GM18858 (cell line): ENCODE data around the gene DOK4.

Source experiments
- ATAC-seq: cut with Tn5 transposase; IDR thresholded peaks from one replicate; pipeline ENCODE4 v1.9.1; 2021; ENCODE audit not compliant: unreplicated experiment

DOK4 gene

GRCh38 chr16:57478396-57479204 is 7.7 kb downstream of the DOK4 start:
- ATAC-seq: no peak

- ATAC-seq: no peak
Measured at GRCh38 chr16:57477531-57478202, 8.6 kb downstream of the DOK4 start.

GRCh38 chr16:57476546-57477410 is 9.5 kb downstream of the DOK4 start:
- ATAC-seq: no peak

GRCh38 chr16:57475711-57476339 is 10.5 kb downstream of the DOK4 start:
- ATAC-seq: peak; percentile 82

- ATAC-seq: no peak
Measured at GRCh38 chr16:57474671-57475661, 11.3 kb downstream of the DOK4 start.

- no peak for ATAC-seq
Measured at GRCh38 chr16:57473906-57474305, 12.4 kb downstream of the DOK4 start.

- no peak for ATAC-seq
Measured at GRCh38 chr16:57473176-57473840, 13.0 kb downstream of the DOK4 start.

- no peak for ATAC-seq
Measured at GRCh38 chr16:57472665-57473060, 13.6 kb downstream of the DOK4 start.

- ATAC-seq: no peak
Measured at GRCh38 chr16:57471852-57472664, 14.2 kb downstream of the DOK4 start.

- no peak for ATAC-seq
Measured at GRCh38 chr16:57471209-57471608, 15.1 kb downstream of the DOK4 start.

- no peak for ATAC-seq
Measured at GRCh38 chr16:57470711-57471110, 15.6 kb downstream of the DOK4 start.

GRCh38 chr16:57469917-57470470 is 16.3 kb downstream of the DOK4 start:
- ATAC-seq: no peak

- ATAC-seq: no peak
Measured at GRCh38 chr16:57469046-57469445, 17.2 kb downstream of the DOK4 start.

- no peak for ATAC-seq
Measured at GRCh38 chr16:57468346-57468745, 17.9 kb downstream of the DOK4 start.

- no peak for ATAC-seq
Measured at GRCh38 chr16:57464523-57464922, 21.8 kb downstream of the DOK4 start.

GRCh38 chr16:57462978-57463362 is 23.3 kb downstream of the DOK4 start:
- no peak for ATAC-seq

- peak; percentile 89 for ATAC-seq
Measured at GRCh38 chr16:57462209-57462977, 23.9 kb downstream of the DOK4 start, which contains the start of gene POLR2C. POLR2C (plus strand) TSS chr16:57462679; CDS start chr16:57462725, 46 bp downstream.
